Right lobe of liver (tissue), 4 donors: Measurements from ENCODE around the gene ATG7.
"Not testable (repeated sequence)": the region's sequence is repeated elsewhere in the genome, so short reads cannot be mapped to it uniquely, and the experiment has no call there.

Experiments
- POLR2A ChIP-seq: fragments of 450-650 bp; IDR thresholded peaks from one replicate; pipeline ENCODE4 v1.6.1; 2017; ENCODE audit warnings: antibody characterized with exemption, mild to moderate bottlenecking
- TF ChIP-seq, protein P1 (sequence below), 4 donors: fragments of 200-600 bp in 3 of 4; fragments of 450-650 bp in 1 of 4; IDR thresholded peaks; one replicate each; pipeline versions ENCODE4 v1.5.1 to v1.8.0; 2016 to 2022; ENCODE audit warnings: antibody characterized with exemption in 4 of 4, mild to moderate bottlenecking in 2 of 4
- donor health status: DM: no; HTN: no; CAD: no.
- donor health status: DM: no; HTN: no; CAD: no.
- donor health status: DM: no; HTN: yes; CAD: no.

DNA sequence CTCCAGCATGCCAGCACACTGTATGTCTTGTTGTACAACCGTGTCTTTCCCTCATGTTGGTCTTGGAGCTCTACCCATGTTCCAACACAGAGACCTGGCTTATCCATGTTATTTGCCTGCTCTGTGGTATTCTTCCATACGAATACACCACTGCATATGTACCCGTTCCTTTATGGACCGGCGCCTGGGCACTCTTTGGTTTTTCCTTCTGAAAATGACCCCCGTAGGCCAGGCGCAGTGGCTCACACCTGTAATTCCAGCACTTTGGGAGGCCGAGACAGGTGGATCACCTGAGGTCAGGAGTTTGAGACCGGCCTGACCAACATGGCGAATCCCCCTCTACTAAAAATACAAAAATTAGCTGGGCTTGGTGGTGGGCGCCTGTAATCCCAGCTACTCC, 300.5 kb downstream of the ATG7 start:
- TF ChIP-seq, protein P1, sequence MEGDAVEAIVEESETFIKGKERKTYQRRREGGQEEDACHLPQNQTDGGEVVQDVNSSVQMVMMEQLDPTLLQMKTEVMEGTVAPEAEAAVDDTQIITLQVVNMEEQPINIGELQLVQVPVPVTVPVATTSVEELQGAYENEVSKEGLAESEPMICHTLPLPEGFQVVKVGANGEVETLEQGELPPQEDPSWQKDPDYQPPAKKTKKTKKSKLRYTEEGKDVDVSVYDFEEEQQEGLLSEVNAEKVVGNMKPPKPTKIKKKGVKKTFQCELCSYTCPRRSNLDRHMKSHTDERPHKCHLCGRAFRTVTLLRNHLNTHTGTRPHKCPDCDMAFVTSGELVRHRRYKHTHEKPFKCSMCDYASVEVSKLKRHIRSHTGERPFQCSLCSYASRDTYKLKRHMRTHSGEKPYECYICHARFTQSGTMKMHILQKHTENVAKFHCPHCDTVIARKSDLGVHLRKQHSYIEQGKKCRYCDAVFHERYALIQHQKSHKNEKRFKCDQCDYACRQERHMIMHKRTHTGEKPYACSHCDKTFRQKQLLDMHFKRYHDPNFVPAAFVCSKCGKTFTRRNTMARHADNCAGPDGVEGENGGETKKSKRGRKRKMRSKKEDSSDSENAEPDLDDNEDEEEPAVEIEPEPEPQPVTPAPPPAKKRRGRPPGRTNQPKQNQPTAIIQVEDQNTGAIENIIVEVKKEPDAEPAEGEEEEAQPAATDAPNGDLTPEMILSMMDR (IDR thresholded peaks at IDR 0.05) = not testable (repeated sequence)
- not testable (repeated sequence) for TF ChIP-seq POLR2A
